ENCODE results near the gene LXN. TPM values are rescaled to one million over a fixed set of nuclear protein-coding genes. Genes with fewer than 3 reads are reported as not detected.

Gene LXN
- total and polyA plus RNA-seq, 7 donors = 1.6 to 6.7 (median 3.2) TPM

- H3K4me1 ChIP-seq = peaks cover 6% of the 10 kb centered on the region
- no peak overlapping the region for H3K4me3 ChIP-seq
- DNase-seq (no peak), ATAC-seq (no peak)
- H3K27me3 ChIP-seq (ENCODE audit: insufficient read depth in 3 of 3, low read length in 2 of 3) = no peaks in the 10 kb centered on the region
- TF ChIP-seq CTCF (IDR thresholded peaks at IDR 0.05) = no peak
- H3K36me3 ChIP-seq (ENCODE audit: insufficient read depth in 1 of 2, low read depth in 1 of 2) = no peaks in the 10 kb centered on the region
- 78 to 80% (median 80%) methylated on average over 7 of the region's 7 CpGs for WGBS, 3 donors
- no peaks in the 10 kb centered on the region for H3K9me3 ChIP-seq
- H3K27ac ChIP-seq = no peak overlapping the region
- intact Hi-C loops (cut with DNase I) = loop anchor here (5.0 kb wide), 2 partner anchors 68 to 98 kb away; partner anchors contain the start of gene MLF1 (in 2 of the 2)
These were observed 31.8 kb downstream of the LXN start for GRCh38 chr3:158640646-158641045.

GRCh38 chr3:158631981-158632380, 40.5 kb downstream of the LXN start:
- no peak overlapping the region for H3K4me3 ChIP-seq
- TF ChIP-seq CTCF (IDR thresholded peaks at IDR 0.05) = no peak
- H3K4me1 ChIP-seq = no peaks in the 10 kb centered on the region
- no peak for ATAC-seq
- H3K27ac ChIP-seq = no peak overlapping the region
- H3K27me3 ChIP-seq (ENCODE audit: insufficient read depth in 3 of 3, low read length in 2 of 3) = no peaks in the 10 kb centered on the region
- no peaks in the 10 kb centered on the region for H3K36me3 ChIP-seq (ENCODE audit: insufficient read depth in 1 of 2, low read depth in 1 of 2)
- no peaks in the 10 kb centered on the region for H3K9me3 ChIP-seq
- intact Hi-C loops (cut with DNase I) = no loop called here
- DNase-seq = no peak

- Histone ChIP-seq H3K9me3 (no peaks in the 10 kb centered on the region), H3K4me1 (no peaks in the 10 kb centered on the region), H3K27me3 (ENCODE audit: insufficient read depth in 3 of 3, low read length in 2 of 3) (no peaks in the 10 kb centered on the region), H3K4me3 (no peak overlapping the region), H3K27ac (no peak overlapping the region), H3K36me3 (ENCODE audit: insufficient read depth in 1 of 2, low read depth in 1 of 2) (no peaks in the 10 kb centered on the region)
- intact Hi-C loops (cut with DNase I) = no loop called here
- no peak for DNase-seq
- TF ChIP-seq CTCF (IDR thresholded peaks at IDR 0.05) = no peak
- 0 to 85% (median 50%) methylated on average over 1 of the region's 1 CpG for WGBS, 3 donors
- ATAC-seq = no peak
These were observed 46.6 kb downstream of the LXN start for GRCh38 chr3:158625881-158626280.

GRCh38 chr3:158617982-158618875, 54.2 kb downstream of the LXN start:
- Histone ChIP-seq H3K4me1 (no peaks in the 10 kb centered on the region), H3K9me3 (no peaks in the 10 kb centered on the region), H3K27me3 (ENCODE audit: insufficient read depth in 3 of 3, low read length in 2 of 3) (no peaks in the 10 kb centered on the region), H3K4me3 (no peak overlapping the region), H3K36me3 (ENCODE audit: insufficient read depth in 1 of 2, low read depth in 1 of 2) (no peaks in the 10 kb centered on the region), H3K27ac (no peak overlapping the region)
- intact Hi-C loops (cut with DNase I) = no loop called here
- 52 to 72% (median 69%) methylated on average over 1 of the region's 1 CpG for WGBS, 3 donors
- no peak for TF ChIP-seq CTCF (IDR thresholded peaks at IDR 0.05)
- DNase-seq (no peak), ATAC-seq (no peak)

Other genes starting within 250 kb of the LXN start
- 10 to 100 TPM; 15.4 to 37.4 (median 20.8) TPM for gene MLF1, start 101.5 kb downstream of the LXN start, total RNA-seq
- 100 to 1,000 TPM in 1 of 3 donors, 10 to 100 TPM in 1, 1 to 10 TPM in 1; 4.9 to 117 (median 35.0) TPM for gene MLF1, start 101.5 kb downstream of the LXN start, polyA plus RNA-seq
- 10 to 100 TPM; 55.9 to 83.3 (median 69.2) TPM for gene GFM1, start 28.1 kb downstream of the LXN start, total RNA-seq
- 10 to 100 TPM; 49.3 to 64.0 (median 55.4) TPM for gene GFM1, start 28.1 kb downstream of the LXN start, polyA plus RNA-seq
- gene RARRES1, start 59.8 kb upstream of the LXN start, total RNA-seq = 10 to 100 TPM in 1 of 4 donors, 1 to 10 TPM in 2, under 1 TPM in 1; 0.97 to 28.1 (median 5.8) TPM
- 1 to 10 TPM in 2 of 3 donors, under 1 TPM in 1; 0.69 to 6.2 (median 2.9) TPM for gene RARRES1, start 59.8 kb upstream of the LXN start, polyA plus RNA-seq
- gene MFSD1, start 129.4 kb upstream of the LXN start, total RNA-seq = 10 to 100 TPM; 10.6 to 19.6 (median 16.1) TPM
- gene MFSD1, start 129.4 kb upstream of the LXN start, polyA plus RNA-seq = 10 to 100 TPM; 13.0 to 29.6 (median 27.9) TPM